Right lobe of liver (tissue), 6 donors: ENCODE measurements around the gene MSH2. TPM values are rescaled to one million over a fixed set of nuclear protein-coding genes. Genes with fewer than 3 reads are reported as not detected.

Source experiments
- ATAC-seq, 4 donors: fragments of 200-7000 bp; cut with Tn5 transposase; one replicate each; pipeline ENCODE4 v1.9.1; 2020; ENCODE audit warnings: mild to moderate bottlenecking in 4 of 4, moderate library complexity in 4 of 4
- DNase-seq, 3 donors: peaks; one replicate each; pipeline ENCODE4 v3.0.0-alpha.2; 2020
- H3K27ac ChIP-seq, 3 donors: fragments of 200-600 bp; one replicate each; pipeline ENCODE4 v1.8.0; 2022
- H3K27me3 ChIP-seq, 2 donors: fragments of 200-600 bp; one replicate each; pipeline ENCODE4 v1.8.0; 2022
- H3K36me3 ChIP-seq, 4 donors: fragments of 200-600 bp; sonication (generic) in 1 of 4; one replicate each; pipeline versions ENCODE4 v1.5.1 to v1.8.0; 2017 to 2022; ENCODE audit warnings: control low read depth in 1 of 4
- H3K4me1 ChIP-seq, 4 donors: fragments of 200-600 bp; sonication (generic) in 1 of 4; one replicate each; pipeline versions ENCODE4 v1.5.1 to v1.8.0; 2017 to 2022; ENCODE audit warnings: control low read depth in 1 of 4
- H3K4me3 ChIP-seq, 3 donors: fragments of 200-600 bp; one replicate each; pipeline ENCODE4 v1.8.0; 2022
- H3K9me3 ChIP-seq, 4 donors: fragments of 200-600 bp; sonication (generic) in 1 of 4; one replicate each; pipeline versions ENCODE4 v1.5.1 to v1.8.0; 2017 to 2022; ENCODE audit warnings: control low read depth in 1 of 4
- POLR2A ChIP-seq: fragments of 450-650 bp; IDR thresholded peaks from one replicate; pipeline ENCODE4 v1.6.1; 2017; ENCODE audit warnings: antibody characterized with exemption, mild to moderate bottlenecking
- WGBS: methylation state at CpG from one replicate; pipeline ENCODE4 v1.1.6; 2018; ENCODE audit warnings: low coverage, low lambda C conversion rate; ENCODE audit not compliant: insufficient coverage; ENCODE audit errors: missing lambda C conversion rate; 5-methylcytosine and 5-hydroxymethylcytosine counted together
- intact Hi-C, 2 donors: fragments of 100-400 bp; cut with DNase I; formaldehyde crosslinking; loops; one replicate each; pipeline versions ENCODE4 v1.11.2 to v1.14.1; 2022
- total RNA-seq, 6 experiments: library from RNA; depleted of rRNA in 2 of 6; stranded (reverse); fragments of >200 nt in 2 of 6; fragmentation: NEBNext Ultra II Directional in 3 of 6; extraction: Animal tissue kit (Norgen Biotek cat#: 25700) in 3 of 6; gene quantifications; one replicate each; pipeline versions ENCODE4 v1.1.0 to v1.2.4, GENCODE V29; 2016 to 2023
- TF ChIP-seq, protein P1 (sequence below), 4 donors: fragments of 200-600 bp in 3 of 4; fragments of 450-650 bp in 1 of 4; IDR thresholded peaks; one replicate each; pipeline versions ENCODE4 v1.5.1 to v1.8.0; 2016 to 2022; ENCODE audit warnings: antibody characterized with exemption in 4 of 4, mild to moderate bottlenecking in 2 of 4
- donor health status: DM: no; HTN: yes; CAD: no.
- donor health status: DM: no; HTN: no; CAD: no.
- donor health status: DM: no; HTN: no; CAD: no.
- donor health status: DM: no; HTN: yes; CAD: no.
- donor health status: DM: no; HTN: yes; CAD: no.

MSH2 gene
- total RNA-seq, 6 experiments from 2014 or later, result 3.2 to 7.0 (median 5.2) TPM

DNA sequence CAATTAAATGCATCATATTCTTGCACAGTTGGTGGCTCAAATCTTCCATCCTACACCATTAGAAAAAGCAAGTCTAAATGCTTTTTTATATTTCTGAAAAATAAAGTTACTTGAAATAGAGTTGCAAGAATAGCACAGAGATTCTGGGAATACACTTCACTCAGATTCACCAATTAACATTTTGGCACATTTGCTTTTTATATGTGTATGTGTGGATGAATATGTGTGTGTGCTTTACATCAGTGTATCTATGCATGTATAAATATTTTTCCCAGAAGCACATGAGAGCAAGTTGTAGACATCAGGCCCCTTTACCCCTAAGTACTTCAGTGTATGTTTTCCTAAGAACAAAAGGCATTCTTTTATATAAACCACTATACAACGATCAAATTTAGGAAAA, 27.6 kb upstream of the MSH2 start:
- no peak overlapping the region for H3K4me3 ChIP-seq
- intact Hi-C loops, result no loop called here
- WGBS, result 100% methylated on average over 1 of the region's 1 CpG
- no peaks in the 10 kb centered on the region for H3K36me3 ChIP-seq
- H3K4me1 ChIP-seq, result no peaks in the 10 kb centered on the region
- no peak for DNase-seq
- H3K27ac ChIP-seq, result no peak overlapping the region
- no peaks in the 10 kb centered on the region for H3K9me3 ChIP-seq
- no peak for TF ChIP-seq POLR2A
- TF ChIP-seq, protein P1, sequence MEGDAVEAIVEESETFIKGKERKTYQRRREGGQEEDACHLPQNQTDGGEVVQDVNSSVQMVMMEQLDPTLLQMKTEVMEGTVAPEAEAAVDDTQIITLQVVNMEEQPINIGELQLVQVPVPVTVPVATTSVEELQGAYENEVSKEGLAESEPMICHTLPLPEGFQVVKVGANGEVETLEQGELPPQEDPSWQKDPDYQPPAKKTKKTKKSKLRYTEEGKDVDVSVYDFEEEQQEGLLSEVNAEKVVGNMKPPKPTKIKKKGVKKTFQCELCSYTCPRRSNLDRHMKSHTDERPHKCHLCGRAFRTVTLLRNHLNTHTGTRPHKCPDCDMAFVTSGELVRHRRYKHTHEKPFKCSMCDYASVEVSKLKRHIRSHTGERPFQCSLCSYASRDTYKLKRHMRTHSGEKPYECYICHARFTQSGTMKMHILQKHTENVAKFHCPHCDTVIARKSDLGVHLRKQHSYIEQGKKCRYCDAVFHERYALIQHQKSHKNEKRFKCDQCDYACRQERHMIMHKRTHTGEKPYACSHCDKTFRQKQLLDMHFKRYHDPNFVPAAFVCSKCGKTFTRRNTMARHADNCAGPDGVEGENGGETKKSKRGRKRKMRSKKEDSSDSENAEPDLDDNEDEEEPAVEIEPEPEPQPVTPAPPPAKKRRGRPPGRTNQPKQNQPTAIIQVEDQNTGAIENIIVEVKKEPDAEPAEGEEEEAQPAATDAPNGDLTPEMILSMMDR (IDR thresholded peaks at IDR 0.05), result no peak
- no peak for ATAC-seq
- no peaks in the 10 kb centered on the region for H3K27me3 ChIP-seq

DNA sequence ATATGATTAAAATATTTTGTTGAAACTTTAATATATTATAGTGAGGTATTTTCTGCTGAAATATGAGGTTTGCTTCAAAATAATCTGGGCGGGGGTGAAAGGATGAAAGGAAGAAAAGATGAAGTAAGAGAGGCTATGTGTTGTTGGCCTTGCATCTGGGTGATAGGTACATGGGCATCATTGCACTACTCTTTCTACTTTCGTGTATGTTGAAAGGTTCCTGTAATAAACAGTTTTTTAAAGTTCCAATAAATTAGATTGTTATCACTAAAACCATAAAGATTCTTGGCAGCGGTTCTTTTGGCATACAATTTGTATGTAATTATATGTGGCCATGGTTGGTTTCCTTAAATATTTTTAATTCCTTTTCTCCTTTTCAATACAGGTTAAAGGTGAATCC, 23.6 kb upstream of the MSH2 start:
- Histone ChIP-seq H3K4me1 (no peaks in the 10 kb centered on the region), H3K27me3 (no peaks in the 10 kb centered on the region), H3K4me3 (no peak overlapping the region), H3K9me3 (no peaks in the 10 kb centered on the region), H3K27ac (no peak overlapping the region), H3K36me3 (no peaks in the 10 kb centered on the region)
- intact Hi-C loops, result no loop called here
- DNase-seq (no peak), ATAC-seq (no peak)
- TF ChIP-seq POLR2A, result no peak
- TF ChIP-seq, protein P1 (IDR thresholded peaks at IDR 0.05), result no peak
- 63% methylated on average over 3 of the region's 3 CpGs for WGBS

DNA sequence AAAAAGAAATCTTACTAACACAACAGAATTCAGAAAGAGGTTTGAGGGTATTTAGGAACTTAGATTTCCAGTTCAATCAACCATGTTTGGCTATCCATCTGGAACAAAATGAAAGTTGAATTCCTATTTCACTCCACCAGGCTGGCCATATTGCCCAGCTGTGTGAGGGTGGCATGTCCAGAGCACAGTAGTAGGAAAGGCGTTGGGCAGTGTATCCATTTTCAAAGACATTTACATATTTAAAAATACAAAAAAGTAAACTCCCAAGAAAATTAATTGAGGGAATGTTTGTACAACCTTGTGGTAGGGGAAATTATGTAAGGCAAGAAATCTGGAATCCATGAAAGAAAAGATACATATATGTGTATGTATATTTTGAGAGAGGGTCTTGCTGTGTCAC, 21.5 kb upstream of the MSH2 start:
- Histone ChIP-seq H3K27me3 (no peaks in the 10 kb centered on the region), H3K9me3 (no peaks in the 10 kb centered on the region), H3K36me3 (no peaks in the 10 kb centered on the region), H3K4me3 (no peak overlapping the region), H3K27ac (no peak overlapping the region), H3K4me1 (no peaks in the 10 kb centered on the region)
- intact Hi-C loops, result loop anchor here in 1 of 2 donors (5.0 kb wide), 1 partner anchor 49 kb away; no protein-coding TSS in a partner anchor
- TF ChIP-seq POLR2A, result no peak
- TF ChIP-seq, protein P1 (IDR thresholded peaks at IDR 0.05), result no peak
- DNase-seq (no peak), ATAC-seq (no peak)
- 82% methylated on average over 1 of the region's 1 CpG for WGBS

DNA sequence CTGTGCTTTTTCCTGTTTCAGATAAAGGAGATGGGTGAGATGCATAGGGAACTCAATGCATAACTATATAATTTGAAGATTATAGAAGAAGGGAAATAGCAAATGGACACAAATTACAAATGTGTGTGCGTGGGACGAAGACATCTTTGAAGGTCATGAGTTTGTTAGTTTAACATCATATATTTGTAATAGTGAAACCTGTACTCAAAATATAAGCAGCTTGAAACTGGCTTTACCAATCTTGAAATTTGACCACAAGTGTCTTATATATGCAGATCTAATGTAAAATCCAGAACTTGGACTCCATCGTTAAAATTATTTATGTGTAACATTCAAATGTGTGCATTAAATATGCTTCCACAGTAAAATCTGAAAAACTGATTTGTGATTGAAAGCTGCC, 16.4 kb upstream of the MSH2 start:
- no peaks in the 10 kb centered on the region for H3K36me3 ChIP-seq
- H3K27me3 ChIP-seq, result no peaks in the 10 kb centered on the region
- 62% methylated on average over 3 of the region's 3 CpGs for WGBS
- no peaks in the 10 kb centered on the region for H3K4me1 ChIP-seq
- no peak overlapping the region for H3K4me3 ChIP-seq
- ATAC-seq (no peak), DNase-seq (no peak)
- intact Hi-C loops, result no loop called here
- H3K9me3 ChIP-seq, result no peaks in the 10 kb centered on the region
- TF ChIP-seq, protein P1 (IDR thresholded peaks at IDR 0.05), result no peak
- TF ChIP-seq POLR2A, result no peak
- H3K27ac ChIP-seq, result no peak overlapping the region

DNA sequence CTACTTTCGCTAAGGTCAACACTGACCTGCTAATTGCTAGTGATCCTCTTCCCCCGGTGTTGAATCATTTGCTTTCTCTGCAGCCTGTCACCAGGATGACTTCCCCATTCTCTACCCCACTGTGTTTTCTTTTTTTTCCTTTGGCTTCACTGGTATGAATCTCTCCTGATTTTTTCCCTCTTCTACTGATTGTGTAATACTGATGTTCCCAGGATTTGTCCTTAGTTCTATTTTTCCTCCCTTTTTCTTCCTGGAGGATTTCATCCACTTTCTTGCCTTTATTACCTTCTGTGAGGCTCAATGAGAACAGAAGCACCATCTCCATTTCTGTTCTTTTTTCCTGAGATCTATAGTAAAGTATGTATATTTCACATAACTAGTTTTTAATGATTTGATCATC, 14.1 kb upstream of the MSH2 start:
- H3K4me3 ChIP-seq, result no peak overlapping the region
- intact Hi-C loops, result no loop called here
- no peak overlapping the region for H3K27ac ChIP-seq
- TF ChIP-seq, protein P1 (IDR thresholded peaks at IDR 0.05), result no peak
- no peak for TF ChIP-seq POLR2A
- 64% methylated on average over 2 of the region's 2 CpGs for WGBS
- ATAC-seq (no peak), DNase-seq (no peak)
- no peaks in the 10 kb centered on the region for H3K27me3 ChIP-seq
- H3K36me3 ChIP-seq, result no peaks in the 10 kb centered on the region
- no peaks in the 10 kb centered on the region for H3K9me3 ChIP-seq
- H3K4me1 ChIP-seq, result no peaks in the 10 kb centered on the region
